HepG2 (cell line): ENCODE results near the gene EID1. TPM values are rescaled to one million over a fixed set of nuclear protein-coding genes. Genes with fewer than 3 reads are reported as not detected.

Experiments used
- ATAC-seq: fragments of 200-7000 bp; cut with Tn5 transposase; 3 replicates; pipeline ENCODE4 v1.9.1; 2020; ENCODE audit warnings: mild to moderate bottlenecking, moderate library complexity
- BruUV-seq: library from RNA; stranded (reverse); fragments of 400-500 nt; replicated peaks from 2 replicates; lab custom pipeline; 2021; lab: Mats Ljungman, UMichigan
- CTCF ChIA-PET: fragments of 300-600 bp; formaldehyde crosslinking; extraction: SDS; loops from one replicate; lab custom pipeline; 2021; ENCODE audit warnings: low total read pairs, inconsistent platforms, low intra/inter-chr PET ratio; lab: Yijun Ruan, JAX
- POLR2A ChIA-PET: fragments of 350-600 bp; sonication (Branson Sonifier 250); formaldehyde crosslinking; loops from one replicate; lab custom pipeline; 2020; ENCODE audit warnings: antibody characterized with exemption, inconsistent platforms; lab: Yijun Ruan, JAX
- DNase-seq: peaks from one replicate; pipeline ENCODE4 v3.0.0-alpha.2; 2015; ENCODE audit warnings: low spot score
- FAIRE-seq: peaks from 3 replicates; lab custom pipeline; 2011; peaks lifted over from hg19 to GRCh38; lab: Jason Lieb, UNC
- H2AFZ ChIP-seq: one replicate; pipeline ENCODE4 v1.6.1; 2011; ENCODE audit warnings: low read length, inconsistent platforms
- H3K27ac ChIP-seq: fragments of 300-600 bp; 3 replicates; pipeline ENCODE4 v1.8.0; 2011; ENCODE audit warnings: mixed run types, mild to moderate bottlenecking, mixed read lengths, low read length, inconsistent platforms; ENCODE audit not compliant: insufficient read depth; ENCODE audit errors: extremely low read length
- H3K27me3 ChIP-seq, 2 experiments: fragments of 200-600 bp in 1 of 2; 2 replicates in 1 of 2; 3 replicates in 1 of 2; pipeline versions ENCODE4 v1.6.0 to v1.8.0; 2011; ENCODE audit warnings: low read length in 2 of 2, mild to moderate bottlenecking in 2 of 2, moderate library complexity in 2 of 2, inconsistent platforms in 1 of 2; ENCODE audit not compliant: insufficient read depth in 2 of 2, control insufficient read depth in 1 of 2
- H3K36me3 ChIP-seq, 2 experiments: fragments of 200-600 bp in 1 of 2; replicated peaks in 1 of 2; 2 replicates in 1 of 2; 3 replicates in 1 of 2; pipeline versions ENCODE4 v1.5.1 to v1.8.0; 2011; ENCODE audit warnings: low read length in 2 of 2, inconsistent platforms in 1 of 2; ENCODE audit not compliant: insufficient read depth in 2 of 2, control insufficient read depth in 1 of 2
- H3K4me1 ChIP-seq: 2 replicates; pipeline ENCODE4 v1.5.1; 2012; ENCODE audit warnings: low read length, inconsistent platforms; ENCODE audit not compliant: insufficient read depth
- H3K4me2 ChIP-seq: 2 replicates; pipeline ENCODE4 v1.6.0; 2011; ENCODE audit warnings: low read depth, low read length, inconsistent platforms
- H3K4me3 ChIP-seq, 3 experiments: fragments of 200-600 bp in 1 of 3; sonication (generic), shearing (Covaris generic) in 1 of 3; replicated peaks in 1 of 3; 2 replicates each; pipeline ENCODE4 v1.5.1; 2011 to 2016; ENCODE audit warnings: low read length in 3 of 3, inconsistent platforms in 2 of 3, low read depth in 2 of 3, mild to moderate bottlenecking in 2 of 3, control low read depth in 1 of 3, mixed read lengths in 1 of 3; ENCODE audit not compliant: insufficient read depth in 1 of 3
- H3K79me2 ChIP-seq: one replicate; pipeline ENCODE4 v1.6.1; 2011; ENCODE audit warnings: low read length, inconsistent platforms; ENCODE audit not compliant: insufficient read depth
- H3K9ac ChIP-seq: 2 replicates; pipeline ENCODE4 v1.6.0; 2011; ENCODE audit warnings: mild to moderate bottlenecking, low read depth, low read length, inconsistent platforms; ENCODE audit not compliant: insufficient read depth
- H3K9me3 ChIP-seq: 2 replicates; pipeline ENCODE4 v1.5.1; 2012; ENCODE audit warnings: mild to moderate bottlenecking, low read length
- H4K20me1 ChIP-seq: 2 replicates; pipeline ENCODE4 v1.6.0; 2011; ENCODE audit warnings: inconsistent platforms, mild to moderate bottlenecking, low read length, moderate library complexity; ENCODE audit not compliant: insufficient read depth
- ELF4 ChIP-seq: sonication (generic); formaldehyde crosslinking; IDR thresholded peaks from 2 replicates; pipeline ENCODE4 v1.5.0; 2020; ENCODE audit warnings: missing genetic modification reagents, mild to moderate bottlenecking, moderate library complexity, borderline replicate concordance
- HIC2 ChIP-seq: sonication (generic); formaldehyde crosslinking; IDR thresholded peaks from 2 replicates; pipeline ENCODE4 v1.9.0; 2022; ENCODE audit warnings: low read depth, missing genetic modification reagents
- NR1H2 ChIP-seq: sonication (generic); formaldehyde crosslinking; IDR thresholded peaks from 2 replicates; pipeline ENCODE4 v1.8.1; 2022; ENCODE audit warnings: low read depth, missing genetic modification reagents, borderline replicate concordance
- SIN3A ChIP-seq: IDR thresholded peaks from 2 replicates; pipeline ENCODE4 v1.6.1; 2011; ENCODE audit warnings: low read depth, mild to moderate bottlenecking, control low read depth, low read length, borderline replicate concordance
- SP4 ChIP-seq: sonication (generic); formaldehyde crosslinking; IDR thresholded peaks from 2 replicates; pipeline ENCODE4 v1.8.1; 2023; ENCODE audit warnings: mild to moderate bottlenecking, missing genetic modification reagents
- TBX2 ChIP-seq: sonication (generic); formaldehyde crosslinking; IDR thresholded peaks from 2 replicates; pipeline ENCODE4 v1.5.0; 2020; ENCODE audit warnings: missing genetic modification reagents, mild to moderate bottlenecking, borderline replicate concordance
- ZBED4 ChIP-seq: sonication (generic); formaldehyde crosslinking; IDR thresholded peaks from 2 replicates; pipeline ENCODE4 v1.4.0; 2020; ENCODE audit warnings: missing genetic modification reagents, borderline replicate concordance
- ZFY ChIP-seq: sonication (generic); formaldehyde crosslinking; IDR thresholded peaks from 2 replicates; pipeline ENCODE4 v1.4.0; 2020; ENCODE audit warnings: missing genetic modification reagents
- ZNF17 ChIP-seq: sonication (generic); formaldehyde crosslinking; IDR thresholded peaks from 2 replicates; pipeline ENCODE4 v1.5.0; 2020; ENCODE audit warnings: mild to moderate bottlenecking, missing genetic modification reagents
- ZNF547 ChIP-seq: sonication (generic); formaldehyde crosslinking; IDR thresholded peaks from 2 replicates; pipeline ENCODE4 v1.5.1; 2020; ENCODE audit warnings: mild to moderate bottlenecking, missing genetic modification reagents
- ZNF614 ChIP-seq: IDR thresholded peaks from 2 replicates; pipeline ENCODE4 v1.6.1; 2018; ENCODE audit warnings: missing biosample characterization, missing genetic modification reagents, inconsistent platforms, borderline replicate concordance
- ZNF7 ChIP-seq: IDR thresholded peaks from 2 replicates; pipeline ENCODE4 v1.6.1; 2016; ENCODE audit warnings: missing biosample characterization, missing genetic modification reagents
- ZNF883 ChIP-seq: sonication (generic); formaldehyde crosslinking; IDR thresholded peaks from 2 replicates; pipeline ENCODE4 v1.5.1; 2020; ENCODE audit warnings: mild to moderate bottlenecking, missing genetic modification reagents; ENCODE audit errors: not compliant biosample characterization
- ZNF891 ChIP-seq: sonication (generic); formaldehyde crosslinking; IDR thresholded peaks from 2 replicates; pipeline ENCODE4 v1.5.0; 2020; ENCODE audit warnings: mild to moderate bottlenecking, missing genetic modification reagents
- WGBS: methylation state at CpG from one replicate; pipeline ENCODE4 v1.1.6; 2017; ENCODE audit warnings: low lambda C conversion rate; 5-methylcytosine and 5-hydroxymethylcytosine counted together
- in situ Hi-C: cut with HindIII; loops from 2 replicates; pipeline ENCODE4 v1.10.0; 2017; ENCODE audit warnings: low pct_unique_long_range_greater_than_20kb; ENCODE audit not compliant: extremely low pct_ligation_motif_present
- intact Hi-C: fragments of 100-400 bp; cut with micrococcal nuclease; formaldehyde crosslinking; loops from one replicate; pipeline ENCODE4 v1.10.0; 2022; ENCODE audit not compliant: unreplicated experiment
- polyA plus RNA-seq, 8 experiments: library from polyadenylated mRNA; depleted of rRNA in 3 of 8; stranded (reverse) in 7 of 8; unstranded in 1 of 8; fragments of >200 nt; fragmentation: Illumina TruSeq in 4 of 8; extraction: Trizol in 4 of 8; gene quantifications; 2 replicates each; pipeline versions ENCODE4 v1.2.1 to v1.2.3, GENCODE V29; 2011 to 2016; ENCODE audit warnings: low read depth in 4 of 8, missing spikeins in 1 of 8, mixed read lengths in 1 of 8; ENCODE audit not compliant: insufficient read depth in 1 of 8
- total RNA-seq, 5 experiments: library from RNA; depleted of rRNA; stranded (reverse); fragments of >200 nt; fragmentation: Illumina TruSeq; extraction: Trizol; gene quantifications; 2 replicates each; pipeline ENCODE4 v1.2.3, GENCODE V29; 2016; ENCODE audit warnings: low read depth in 1 of 5

Gene EID1
- total and polyA plus RNA-seq, 2 of the 13 experiments (the other 11 are each of a cell fraction or from before 2014, with no cell fraction given), result 2.2 to 5.4 TPM

DNA sequence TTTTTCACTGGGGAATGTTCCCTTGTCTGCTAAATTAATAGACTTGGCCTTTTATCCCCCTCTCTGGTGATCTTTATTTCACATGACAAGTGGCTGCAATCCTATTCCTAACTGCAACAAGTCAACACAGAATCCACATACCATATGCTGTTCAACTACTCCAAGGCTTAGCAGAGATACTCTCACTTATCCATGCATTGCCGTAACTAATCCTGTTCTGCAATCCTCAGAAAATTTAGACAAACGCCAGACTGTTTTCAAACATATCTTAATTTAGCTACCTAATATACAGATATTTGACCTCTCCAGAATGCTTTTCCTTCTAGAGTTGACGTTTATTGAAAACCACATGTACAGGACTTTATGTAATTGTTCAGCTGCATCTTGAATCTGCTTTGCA is 37.9 kb downstream of the EID1 start:
- Histone ChIP-seq H3K4me2 (no peak overlapping the region), H3K9ac (no peak overlapping the region), H3K79me2 (no peaks in the 10 kb centered on the region), H4K20me1 (no peaks in the 10 kb centered on the region), H3K36me3 (no peaks in the 10 kb centered on the region), H2AFZ (no peak overlapping the region), H3K4me3 (no peak overlapping the region), H3K4me1 (no peaks in the 10 kb centered on the region), H3K27me3 (no peaks in the 10 kb centered on the region), H3K9me3 (no peaks in the 10 kb centered on the region), H3K27ac (no peak overlapping the region)
- in situ Hi-C loops, result no loop called here
- ATAC-seq, result no peak
- POLR2A ChIA-PET, result no interaction called here
- TF ChIP-seq NR1H2 (CRISPR knock-in tag) (no peak), ZNF17 (CRISPR knock-in tag) (no peak), ELF4 (CRISPR knock-in tag) (no peak), TBX2 (CRISPR knock-in tag) (no peak), ZBED4 (CRISPR knock-in tag) (no peak), ZNF883 (no peak), ZNF7 (CRISPR knock-in tag) (no peak), SP4 (no peak), ZNF614 (no peak), ZFY (no peak), ZNF547 (CRISPR knock-in tag) (no peak), ZNF891 (CRISPR knock-in tag) (no peak), HIC2 (no peak), SIN3A (no peak)
- WGBS, result 0% methylated on average over 3 of the region's 3 CpGs
- no peak for FAIRE-seq
- no peak for DNase-seq
- CTCF ChIA-PET, result no interaction called here
- no TSS peak for BruUV-seq
- intact Hi-C loops, result no loop called here
